Endothelial cell of umbilical vein (primary cell): ENCODE results near the gene ZNF273. TPM values are rescaled to one million over a fixed set of nuclear protein-coding genes. Genes with fewer than 3 reads are reported as not detected.

Experiments used
- BruUV-seq: library from RNA; stranded (reverse); fragments of 400-500 nt; replicated peaks from 2 replicates; lab custom pipeline; 2021; lab: Mats Ljungman, UMichigan
- CTCF ChIA-PET: fragments of 300-600, 350-600 bp; sonication (Branson Sonifier 250); formaldehyde crosslinking; loops from one replicate; lab custom pipeline; 2021; ENCODE audit warnings: antibody characterized with exemption, inconsistent platforms; lab: Charles Lee
- POLR2A ChIA-PET: fragments of 300-600, 350-600 bp; sonication (Branson Sonifier 250); formaldehyde crosslinking; loops from one replicate; lab custom pipeline; 2021; ENCODE audit warnings: antibody characterized with exemption, inconsistent platforms; lab: Charles Lee
- DNase-seq: peaks from one replicate; pipeline ENCODE4 v3.0.0-alpha.2; 2011; ENCODE audit warnings: low read depth, low spot score
- FAIRE-seq: peaks from 2 replicates; lab custom pipeline; 2011; peaks lifted over from hg19 to GRCh38; lab: Jason Lieb, UNC
- H2AFZ ChIP-seq: 2 replicates; pipeline ENCODE4 v1.6.0; 2012; ENCODE audit warnings: low read depth, low read length, control low read depth, inconsistent platforms
- H3K27ac ChIP-seq: 2 replicates; pipeline ENCODE4 v1.5.1; 2011; ENCODE audit warnings: low read depth, mild to moderate bottlenecking, control low read depth, low read length, moderate library complexity; ENCODE audit not compliant: insufficient read depth
- H3K27me3 ChIP-seq, 2 experiments: 2 replicates each; pipeline versions ENCODE4 v1.6.0 to v1.6.1; 2011; ENCODE audit warnings: low read length in 2 of 2, mixed read lengths in 1 of 2; ENCODE audit not compliant: control insufficient read depth in 2 of 2, insufficient read depth in 2 of 2
- H3K36me3 ChIP-seq, 2 experiments: 2 replicates in 1 of 2; 3 replicates in 1 of 2; pipeline ENCODE4 v1.5.1; 2011; ENCODE audit warnings: low read length in 2 of 2, mild to moderate bottlenecking in 1 of 2, moderate library complexity in 1 of 2; ENCODE audit not compliant: control insufficient read depth in 2 of 2, insufficient read depth in 2 of 2; ENCODE audit errors: extremely low read depth in 1 of 2
- H3K4me1 ChIP-seq: 3 replicates; pipeline ENCODE4 v1.5.1; 2011; ENCODE audit warnings: mild to moderate bottlenecking, low read length; ENCODE audit not compliant: control insufficient read depth, insufficient read depth; ENCODE audit errors: extremely low read depth
- H3K4me2 ChIP-seq: 2 replicates; pipeline ENCODE4 v1.6.1; 2011; ENCODE audit warnings: low read length, control low read depth, mixed read lengths; ENCODE audit not compliant: insufficient read depth
- H3K4me3 ChIP-seq, 3 experiments: fragments of 200-600 bp in 1 of 3; sonication (generic), shearing (Covaris generic) in 1 of 3; replicated peaks in 1 of 3; 2 replicates each; pipeline ENCODE4 v1.5.1; 2011 to 2016; ENCODE audit warnings: control low read depth in 3 of 3, low read length in 3 of 3, mild to moderate bottlenecking in 2 of 3, inconsistent platforms in 1 of 3, low read depth in 1 of 3, moderate library complexity in 1 of 3; ENCODE audit not compliant: insufficient read depth in 1 of 3
- H3K79me2 ChIP-seq: 2 replicates; pipeline ENCODE4 v1.6.0; 2012; ENCODE audit warnings: low read length, inconsistent platforms; ENCODE audit not compliant: control insufficient read depth, insufficient read depth
- H3K9ac ChIP-seq: replicated peaks from 2 replicates; pipeline ENCODE3; 2011; ENCODE audit warnings: low read length, control low read depth; ENCODE audit not compliant: insufficient read depth; ENCODE audit errors: extremely low read depth
- H3K9me1 ChIP-seq: replicated peaks from 3 replicates; pipeline ENCODE4 v1.6.0; 2011; ENCODE audit warnings: mild to moderate bottlenecking, low read length; ENCODE audit not compliant: control insufficient read depth, insufficient read depth; ENCODE audit errors: extremely low read depth
- H3K9me3 ChIP-seq: replicated peaks from 2 replicates; pipeline ENCODE4 v1.5.1; 2012; ENCODE audit warnings: low read length, inconsistent platforms; ENCODE audit not compliant: control insufficient read depth, insufficient read depth
- H4K20me1 ChIP-seq: replicated peaks from 2 replicates; pipeline ENCODE3; 2011; ENCODE audit warnings: mild to moderate bottlenecking, low read length; ENCODE audit not compliant: control insufficient read depth, insufficient read depth; ENCODE audit errors: extremely low read depth
- CTCF ChIP-seq, 2 donors: IDR thresholded peaks; 1 replicate in 1 of 2; 2 replicates in 1 of 2; pipeline ENCODE4 v1.5.1; 2011; ENCODE audit warnings: low read length in 2 of 2, mild to moderate bottlenecking in 2 of 2, moderate library complexity in 2 of 2, control low read depth in 1 of 2, inconsistent platforms in 1 of 2, low read depth in 1 of 2; ENCODE audit not compliant: insufficient read depth in 1 of 2; ENCODE audit errors: extremely low read depth in 1 of 2
- EZH2 ChIP-seq: IDR thresholded peaks from 2 replicates; pipeline ENCODE4 v1.6.1; 2012; ENCODE audit warnings: borderline replicate concordance, low read depth, mild to moderate bottlenecking, moderate library complexity, low read length, inconsistent platforms; ENCODE audit not compliant: severe bottlenecking
- FOS ChIP-seq: IDR thresholded peaks from 2 replicates; pipeline ENCODE4 v1.6.1; 2011; ENCODE audit warnings: mild to moderate bottlenecking, low read length, moderate library complexity, borderline replicate concordance; ENCODE audit not compliant: insufficient read depth
- GATA2 ChIP-seq: IDR thresholded peaks from 2 replicates; pipeline ENCODE4 v1.7.0; 2011; ENCODE audit warnings: low read depth, mild to moderate bottlenecking, moderate library complexity, mixed read lengths, low read length; ENCODE audit not compliant: insufficient read length, insufficient read depth
- MAX ChIP-seq: IDR thresholded peaks from 2 replicates; pipeline ENCODE4 v1.6.1; 2011; ENCODE audit not compliant: insufficient read depth, insufficient read length
- MYC ChIP-seq: IDR thresholded peaks from one replicate; pipeline ENCODE4 v1.6.1; 2011; ENCODE audit warnings: mild to moderate bottlenecking, low read depth, low read length
- POLR2A ChIP-seq: IDR thresholded peaks from 2 replicates; pipeline ENCODE4 v1.6.1; 2012; ENCODE audit warnings: low read depth, mild to moderate bottlenecking, control low read depth, low read length
- POLR2AphosphoS5 ChIP-seq: IDR thresholded peaks from 2 replicates; pipeline ENCODE4 v1.6.1; 2012; ENCODE audit warnings: low read depth, mild to moderate bottlenecking, control low read depth, low read length, moderate library complexity; ENCODE audit not compliant: insufficient read depth
- dilution Hi-C: fragments of 300-500 bp; cut with MboI; formaldehyde crosslinking; loops from one replicate; pipeline ENCODE4 v1.15.0; 2019; ENCODE audit warnings: low sequenced_read_pairs; ENCODE audit not compliant: extremely low pct_ligation_motif_present
- intact Hi-C: fragments of 100-400 bp; cut with micrococcal nuclease; formaldehyde crosslinking; loops from one replicate; pipeline ENCODE4 v1.10.0; 2022
- polyA plus RNA-seq, 4 experiments: library from polyadenylated mRNA; depleted of rRNA in 3 of 4; stranded (reverse) in 3 of 4; unstranded in 1 of 4; fragments of >200 nt; gene quantifications; 2 replicates each; pipeline versions ENCODE4 v1.2.1 to v1.2.3, GENCODE V29; 2011 to 2012; ENCODE audit warnings: missing spikeins in 1 of 4
- total RNA-seq: library from RNA; stranded (reverse); gene quantifications from 2 replicates; pipeline ENCODE4 v1.2.3, GENCODE V29; 2021

The ZNF273 gene
- total and polyA plus RNA-seq, 2 donors (not counting 3 experiments of a cell fraction or from before 2014, with no cell fraction given) = 1.4 to 4.1 TPM

- H3K27me3 ChIP-seq = no peaks in the 10 kb centered on the region
- H3K9me1 ChIP-seq = no peaks in the 10 kb centered on the region
- DNase-seq (no peak), FAIRE-seq (no peak)
- H3K36me3 ChIP-seq = no peaks in the 10 kb centered on the region
- H4K20me1 ChIP-seq = no peaks in the 10 kb centered on the region
- no peak overlapping the region for H3K9ac ChIP-seq
- intact Hi-C loops = loop anchor here (10.0 kb wide), 2 partner anchors 96 to 114 kb away; partner anchors contain the start of genes ERV3-1 and ZNF138
- CTCF ChIA-PET = interaction anchor here (1.6 kb wide), 1 partner anchor 12 kb away, joined by 4 read pairs; no protein-coding TSS in a partner anchor
- H3K4me2 ChIP-seq = no peak overlapping the region
- H3K79me2 ChIP-seq = peaks cover 40% of the 10 kb centered on the region
- no TSS peak for BruUV-seq
- POLR2A ChIA-PET = no interaction called here
- H2AFZ ChIP-seq = no peak overlapping the region
- no peaks in the 10 kb centered on the region for H3K4me1 ChIP-seq
- TF ChIP-seq POLR2A (no peak), GATA2 (no peak), FOS (no peak), POLR2AphosphoS5 (no peak), MYC (no peak), EZH2 (no peak), CTCF (IDR thresholded peaks at IDR 0.05; ENCODE audit: extremely low read depth in 1 of 2, insufficient read depth in 1 of 2, low read depth in 1 of 2, low read length in 2 of 2) (no peak), MAX (no peak)
- H3K9me3 ChIP-seq = no peaks in the 10 kb centered on the region
- dilution Hi-C loops = no loop called here
- no peak overlapping the region for H3K4me3 ChIP-seq
- no peak overlapping the region for H3K27ac ChIP-seq
These were observed 5.3 kb downstream of the ZNF273 start for GRCh38 chr7:64908358-64908757.
